HG02884 (cell line): ENCODE measurements around the gene IGBP1.
"Not testable (repeated sequence)": the region's sequence is repeated elsewhere in the genome, so short reads cannot be mapped to it uniquely, and the experiment has no call there.

Experiments
- ATAC-seq: cut with Tn5 transposase; IDR thresholded peaks from one replicate; pipeline ENCODE4 v1.9.1; 2021; ENCODE audit warnings: mild to moderate bottlenecking, moderate library complexity; ENCODE audit not compliant: unreplicated experiment

Gene IGBP1

DNA sequence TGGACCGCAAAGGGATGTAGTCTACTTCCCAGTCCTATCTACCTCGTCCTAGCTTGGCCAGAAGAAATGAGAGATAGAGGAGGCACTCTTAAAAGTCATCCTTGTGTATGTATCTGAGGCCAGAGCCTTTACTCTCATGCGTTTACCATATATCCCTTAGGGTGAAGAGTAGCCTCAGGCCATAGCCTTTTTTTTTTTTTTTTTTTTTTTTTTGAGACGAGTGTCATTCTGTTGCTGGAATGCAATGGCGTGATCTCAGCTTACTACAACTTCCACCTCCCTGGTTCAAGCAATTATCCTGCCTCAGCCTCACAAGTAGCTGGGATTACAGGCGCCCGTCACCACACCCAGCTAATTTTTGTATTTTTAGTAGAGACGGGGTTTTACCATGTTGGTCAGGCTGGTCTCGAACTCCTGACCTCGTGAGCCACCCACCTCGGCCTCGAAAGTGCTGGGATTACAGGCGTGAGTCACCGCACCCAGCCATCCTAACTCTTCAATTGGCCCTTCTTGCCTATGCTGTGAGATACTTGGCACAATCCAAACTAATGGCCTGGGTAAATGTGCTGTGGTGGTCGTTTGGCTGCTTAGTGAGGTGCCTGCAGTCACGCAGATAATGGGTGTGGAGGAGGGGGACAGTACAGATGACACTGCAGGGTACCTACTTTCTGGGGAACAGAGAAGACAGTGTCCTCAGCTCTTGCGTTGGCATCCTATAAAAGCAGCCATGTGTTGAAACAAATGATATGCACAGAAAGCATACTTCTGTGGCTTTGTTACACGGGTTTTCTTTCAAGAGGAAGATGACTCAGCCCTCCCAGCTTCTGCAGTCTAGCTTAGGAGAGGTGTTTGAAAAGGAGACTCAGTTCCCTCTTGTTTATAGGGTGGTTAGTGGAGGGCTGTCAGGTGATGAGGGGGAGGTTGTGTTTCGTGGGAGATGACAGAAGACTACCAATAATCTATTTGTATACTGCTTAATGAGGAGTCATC lies 33.6 kb downstream of the IGBP1 start:
- ATAC-seq = no peak

DNA sequence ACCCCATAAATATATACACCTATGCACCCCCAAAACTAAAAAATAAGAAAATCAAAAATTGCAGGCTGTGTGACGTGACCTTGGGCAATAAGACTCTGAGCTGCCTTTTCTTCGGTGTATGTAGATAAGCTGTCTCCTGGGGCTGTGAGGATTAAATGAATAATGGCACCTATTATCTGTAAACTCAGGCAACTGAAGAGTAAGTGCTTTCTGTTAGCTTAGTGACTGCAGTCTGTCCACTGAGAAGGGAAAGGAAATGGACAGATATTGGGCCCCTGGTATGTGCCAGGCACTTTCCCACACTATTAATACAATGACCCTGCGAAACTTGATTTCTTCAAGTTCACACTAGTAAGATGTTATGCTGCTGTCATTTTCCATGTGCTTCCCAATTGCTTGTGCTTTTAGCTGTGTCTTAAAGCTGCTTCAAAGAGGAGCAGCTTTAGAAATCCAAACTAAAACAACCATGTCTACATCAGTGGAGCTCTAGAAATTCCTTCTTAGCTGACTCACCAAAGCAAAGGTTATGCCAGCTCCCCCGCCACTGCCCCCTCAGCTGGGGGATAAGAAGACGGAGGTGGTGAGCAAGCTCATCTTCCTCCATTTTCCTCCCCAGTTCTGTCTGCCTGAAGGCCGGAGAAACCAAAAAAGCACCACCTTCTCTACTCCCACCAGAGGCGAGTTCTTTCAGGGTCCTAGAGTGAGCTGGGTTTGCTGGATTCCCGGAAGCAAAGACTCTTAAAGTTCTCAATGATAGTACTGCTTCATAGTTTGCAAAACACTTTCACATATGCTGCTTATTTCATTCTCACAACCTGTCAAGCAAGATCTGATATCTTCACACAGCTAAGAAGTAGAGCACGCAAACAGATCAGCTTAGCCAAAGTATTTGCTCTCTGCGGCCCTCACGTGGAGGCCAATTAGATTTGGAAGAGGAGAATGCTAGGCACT lies 35.3 kb downstream of the IGBP1 start:
- ATAC-seq = no peak

GRCh38 chrX:70169281-70169680 lies 36.0 kb downstream of the IGBP1 start:
- ATAC-seq = no peak

- ATAC-seq = no peak
Observed at GRCh38 chrX:70171624-70172023, 38.4 kb downstream of the IGBP1 start.

- no peak for ATAC-seq
Observed at GRCh38 chrX:70172221-70172620, 39.0 kb downstream of the IGBP1 start.

DNA sequence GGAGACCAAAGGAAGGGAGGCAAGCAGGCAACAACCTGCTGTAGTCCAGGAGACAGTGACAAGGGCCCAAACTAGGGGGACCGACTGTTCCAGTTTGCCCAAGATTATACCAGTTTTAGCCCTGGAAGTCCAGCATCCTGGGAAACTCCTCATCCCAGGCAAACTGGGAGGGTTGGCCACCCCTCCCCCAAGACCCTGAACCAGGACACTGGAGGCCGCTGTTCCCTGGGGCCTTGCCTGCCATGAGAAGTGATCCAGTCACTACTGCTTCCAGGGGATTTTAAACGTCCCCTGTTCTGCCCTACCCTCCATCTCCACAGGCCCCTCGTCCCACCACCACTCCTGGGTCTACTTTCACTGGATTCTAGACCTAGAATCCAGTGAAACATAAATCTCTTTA lies 39.7 kb downstream of the IGBP1 start:
- ATAC-seq = no peak

GRCh38 chrX:70174754-70175153 lies 41.5 kb downstream of the IGBP1 start:
- ATAC-seq = no peak

DNA sequence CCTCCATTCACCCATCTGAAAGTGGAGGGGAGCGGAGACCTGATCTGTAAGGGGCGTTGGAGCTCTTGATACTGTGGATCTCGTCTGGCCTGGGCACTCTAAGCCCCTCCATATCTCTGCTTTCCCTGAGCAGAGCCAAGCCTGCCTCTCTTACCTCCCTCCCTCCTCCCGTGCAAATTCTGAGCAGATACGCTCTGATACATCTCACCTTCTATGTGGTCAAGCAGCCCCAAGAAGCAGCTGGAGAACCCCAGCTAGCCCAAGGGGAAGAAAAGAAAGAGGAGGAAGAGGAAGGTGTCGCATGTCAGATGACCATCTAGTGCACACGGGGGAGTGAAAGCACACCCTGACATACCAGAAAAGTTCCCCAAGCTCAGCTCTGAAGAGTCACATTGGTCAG lies 42.1 kb downstream of the IGBP1 start:
- no peak for ATAC-seq

DNA sequence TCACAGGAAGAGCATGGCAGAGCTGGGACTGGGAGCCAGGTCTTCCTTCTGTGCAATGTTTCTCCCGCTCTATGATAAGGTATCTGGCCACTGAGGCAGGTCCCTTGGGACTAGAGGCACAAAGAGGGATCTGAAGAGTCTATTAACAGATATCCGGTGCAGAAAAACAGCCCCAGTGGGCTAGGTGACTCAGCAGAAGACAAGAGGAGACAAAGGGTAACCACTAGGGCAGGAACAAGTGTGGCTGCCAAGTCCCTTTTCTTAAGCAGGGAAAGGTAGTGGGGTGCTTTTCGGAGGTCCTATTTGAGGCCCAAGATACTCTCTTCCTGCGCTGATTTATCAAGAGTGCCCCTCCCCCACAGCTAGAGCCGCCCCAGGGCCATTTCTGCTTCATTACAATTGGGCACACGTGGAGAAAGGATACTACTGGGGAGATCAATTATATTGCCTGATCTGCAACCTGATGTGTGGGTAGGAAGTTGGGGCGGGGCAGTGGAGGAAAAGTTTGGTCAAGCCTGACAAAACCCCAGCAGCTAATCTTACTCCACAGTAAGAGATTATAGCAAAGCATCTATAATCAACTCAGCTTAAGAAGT lies 43.8 kb downstream of the IGBP1 start, which contains the start of gene DGAT2L6:
Gene DGAT2L6 (plus strand): TSS at position 546 of the 596 bp plus-strand sequence. CDS start 100 bp downstream, outside the sequence.
- peak; percentile 61 for ATAC-seq

GRCh38 chrX:70183091-70183490 lies 49.8 kb downstream of the IGBP1 start:
- no peak for ATAC-seq

DNA sequence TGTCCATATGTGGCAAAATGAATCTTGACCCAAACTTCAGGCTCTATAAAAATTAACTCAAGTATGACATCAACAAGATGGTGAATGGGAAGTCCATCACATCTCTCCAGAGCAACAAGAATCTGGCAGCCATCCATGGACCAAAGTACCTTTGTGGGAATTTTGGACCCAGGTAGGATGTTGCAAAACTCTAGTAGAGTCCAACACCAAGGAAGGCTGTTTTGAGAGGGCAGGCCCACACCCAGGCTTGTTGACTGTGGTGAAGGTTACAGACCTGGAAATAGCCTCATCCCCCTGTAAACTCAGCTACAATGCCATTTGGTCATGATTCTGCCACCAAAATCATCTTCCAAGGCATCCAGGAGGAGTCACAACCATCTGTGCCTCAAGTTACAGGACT lies 57.0 kb downstream of the IGBP1 start:
- ATAC-seq = no peak

DNA sequence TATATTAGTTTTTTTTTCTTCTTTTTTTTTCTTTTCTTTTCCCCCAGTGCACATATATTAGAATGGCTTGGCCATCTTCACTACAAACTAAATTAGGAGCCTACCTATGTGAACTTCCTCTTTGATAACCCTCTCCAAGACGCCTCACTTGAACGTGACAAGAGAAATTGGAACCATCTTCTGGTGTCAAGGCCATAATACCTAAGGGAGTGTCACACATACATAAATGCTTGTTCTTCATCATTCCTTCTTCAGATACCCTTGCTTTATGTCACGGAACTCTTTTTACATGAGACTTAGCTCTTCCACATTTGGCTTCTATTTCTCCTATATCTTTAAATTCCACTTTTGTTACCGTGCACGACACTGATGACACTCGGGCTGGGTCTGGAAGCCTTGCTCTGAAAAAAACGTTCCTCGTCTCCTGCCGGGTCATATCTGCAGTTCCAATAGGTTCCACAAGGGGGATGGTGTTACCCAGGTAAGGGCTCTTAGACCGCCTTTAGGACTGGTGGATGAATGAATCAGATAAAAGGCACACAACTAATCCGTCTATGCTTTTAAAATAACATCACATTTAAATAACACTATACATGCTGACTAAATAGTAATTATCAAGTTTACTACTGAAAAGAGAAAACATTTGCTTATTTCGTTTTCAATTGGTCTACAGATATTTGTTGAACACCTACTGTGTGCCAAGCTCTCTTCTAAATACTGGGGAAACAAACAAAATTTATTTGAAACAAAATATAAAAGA lies 63.9 kb downstream of the IGBP1 start:
- ATAC-seq = peak; percentile 84

DNA sequence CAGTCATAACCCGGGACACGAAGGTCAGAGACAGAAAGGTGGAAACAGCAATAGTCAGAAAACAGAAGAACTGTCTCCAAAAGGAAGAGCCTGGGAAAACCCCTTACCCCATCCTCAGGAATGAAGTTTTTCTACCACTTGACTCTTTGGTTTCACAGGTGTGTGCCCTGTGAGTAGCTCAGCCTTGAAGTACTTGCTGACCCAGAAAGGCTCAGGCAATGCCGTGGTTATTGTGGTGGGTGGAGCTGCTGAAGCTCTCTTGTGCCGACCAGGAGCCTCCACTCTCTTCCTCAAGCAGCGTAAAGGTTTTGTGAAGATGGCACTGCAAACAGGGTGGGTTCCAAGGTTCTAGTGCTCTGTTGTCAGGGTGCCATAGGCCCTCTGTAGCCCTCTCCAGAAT lies 68.5 kb downstream of the IGBP1 start:
- ATAC-seq = no peak

DNA sequence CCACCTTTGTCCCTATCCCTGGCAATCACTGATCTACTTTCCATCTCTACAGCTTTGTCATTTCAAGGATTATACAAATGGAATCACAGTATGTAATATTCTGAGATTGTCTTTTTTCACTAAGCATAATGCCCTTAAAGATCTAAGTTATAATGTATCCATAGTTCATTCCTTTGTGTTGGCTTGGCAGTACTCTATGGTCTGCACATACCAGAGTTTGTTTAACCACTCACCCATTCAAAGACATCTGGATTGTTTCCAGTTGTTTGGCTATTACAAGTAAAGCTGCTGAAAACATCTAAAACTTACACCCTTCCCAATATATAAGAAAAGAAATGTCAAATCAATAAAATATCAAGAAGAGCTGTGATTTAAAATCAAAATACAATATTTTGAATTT lies 75.2 kb downstream of the IGBP1 start:
- no peak for ATAC-seq

DNA sequence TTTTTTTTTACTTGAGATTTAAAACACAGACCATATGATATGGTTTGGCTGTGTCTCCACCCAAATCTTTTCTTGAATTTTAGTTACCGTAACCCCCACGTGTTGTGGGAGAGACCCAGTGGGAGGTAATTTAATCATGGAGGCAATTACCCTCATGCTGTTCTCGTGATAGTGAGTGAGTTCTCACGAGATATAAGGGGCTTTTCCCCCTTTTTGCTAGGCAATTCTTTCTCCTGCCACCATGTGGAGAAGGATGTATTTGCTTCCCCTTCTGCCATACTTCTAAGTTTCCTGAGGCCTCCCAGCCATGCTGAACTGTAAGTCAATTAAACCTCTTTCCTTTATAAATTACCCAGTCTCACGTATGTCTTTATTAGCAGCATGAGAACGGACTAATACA lies 76.3 kb downstream of the IGBP1 start:
- not testable (repeated sequence) for ATAC-seq
